GM12865 (cell line): ENCODE data around the gene APBB1IP.
"Not testable (repeated sequence)": the region's sequence is repeated elsewhere in the genome, so short reads cannot be mapped to it uniquely, and the experiment has no call there.

Experiments used
- DNase-seq: peaks from one replicate; pipeline ENCODE4 v3.0.0; 2010; ENCODE audit warnings: low read depth
- H3K4me3 ChIP-seq: 2 replicates; pipeline ENCODE4 v1.5.1; 2011; ENCODE audit warnings: mild to moderate bottlenecking, low read depth, low read length, control low read depth
- TF ChIP-seq, protein P1 (sequence below): IDR thresholded peaks from 2 replicates; pipeline ENCODE4 v1.5.1; 2011; ENCODE audit warnings: low read length, control low read depth, low read depth, inconsistent platforms; ENCODE audit not compliant: insufficient read depth; ENCODE audit errors: missing control alignments

The APBB1IP gene

DNA sequence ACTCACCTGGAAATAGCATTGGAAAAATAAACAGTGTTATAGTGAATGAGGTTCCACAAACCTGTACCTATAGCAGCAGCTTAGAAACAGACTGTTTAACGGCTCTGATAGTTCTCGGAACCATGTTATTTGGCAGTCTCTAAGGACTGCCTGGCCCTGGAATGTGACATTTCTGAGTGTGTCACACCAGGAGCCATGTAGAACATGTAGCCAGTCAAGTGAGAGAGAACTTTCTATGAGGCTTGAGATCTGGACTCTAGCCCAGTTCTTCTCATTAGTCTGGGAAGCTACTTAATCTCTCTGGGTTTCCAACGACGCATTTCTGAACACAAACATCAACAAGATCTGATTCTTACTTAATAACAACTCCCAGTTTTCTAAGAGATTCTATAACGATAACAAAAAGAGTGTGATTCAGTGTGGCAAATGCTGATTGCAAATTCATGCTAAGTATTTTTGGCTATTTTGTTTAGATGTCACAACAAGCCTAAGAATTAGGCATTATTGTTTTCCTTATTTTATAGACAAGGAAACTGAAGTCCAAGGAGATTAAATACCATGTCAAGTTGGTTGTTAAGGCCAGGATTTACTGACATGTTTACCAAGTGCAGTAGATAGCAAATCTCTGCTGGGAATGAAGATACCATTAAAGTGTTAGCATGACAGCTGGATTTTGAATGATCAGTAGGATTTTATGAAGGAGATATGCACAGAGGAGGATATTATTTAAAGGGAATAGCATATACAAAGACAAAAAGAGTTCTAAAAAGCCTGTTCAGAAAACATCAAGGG, 47.2 kb downstream of the APBB1IP start:
- TF ChIP-seq, protein P1, sequence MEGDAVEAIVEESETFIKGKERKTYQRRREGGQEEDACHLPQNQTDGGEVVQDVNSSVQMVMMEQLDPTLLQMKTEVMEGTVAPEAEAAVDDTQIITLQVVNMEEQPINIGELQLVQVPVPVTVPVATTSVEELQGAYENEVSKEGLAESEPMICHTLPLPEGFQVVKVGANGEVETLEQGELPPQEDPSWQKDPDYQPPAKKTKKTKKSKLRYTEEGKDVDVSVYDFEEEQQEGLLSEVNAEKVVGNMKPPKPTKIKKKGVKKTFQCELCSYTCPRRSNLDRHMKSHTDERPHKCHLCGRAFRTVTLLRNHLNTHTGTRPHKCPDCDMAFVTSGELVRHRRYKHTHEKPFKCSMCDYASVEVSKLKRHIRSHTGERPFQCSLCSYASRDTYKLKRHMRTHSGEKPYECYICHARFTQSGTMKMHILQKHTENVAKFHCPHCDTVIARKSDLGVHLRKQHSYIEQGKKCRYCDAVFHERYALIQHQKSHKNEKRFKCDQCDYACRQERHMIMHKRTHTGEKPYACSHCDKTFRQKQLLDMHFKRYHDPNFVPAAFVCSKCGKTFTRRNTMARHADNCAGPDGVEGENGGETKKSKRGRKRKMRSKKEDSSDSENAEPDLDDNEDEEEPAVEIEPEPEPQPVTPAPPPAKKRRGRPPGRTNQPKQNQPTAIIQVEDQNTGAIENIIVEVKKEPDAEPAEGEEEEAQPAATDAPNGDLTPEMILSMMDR: no peak
- H3K4me3 ChIP-seq: no peak overlapping the region
- no peak for DNase-seq

DNA sequence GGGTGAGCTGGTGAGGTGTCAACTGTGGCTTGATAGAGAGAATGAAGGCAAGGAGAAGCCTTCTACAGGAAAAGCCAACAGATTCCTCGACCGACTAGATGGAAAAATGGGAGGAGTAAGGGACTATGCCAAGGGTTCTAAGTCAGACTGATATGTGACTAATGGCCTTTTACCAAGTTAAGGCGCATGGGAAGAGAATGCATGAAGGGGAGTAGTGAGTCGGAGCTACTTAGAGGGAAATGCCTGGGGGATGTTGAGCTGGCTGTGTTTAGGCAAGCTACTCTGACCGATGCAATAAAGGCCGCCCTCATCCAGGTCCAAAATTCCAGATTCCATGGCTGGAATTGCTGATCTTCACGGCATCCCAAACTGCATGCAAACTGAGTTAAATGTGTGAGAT, 48.2 kb downstream of the APBB1IP start:
- H3K4me3 ChIP-seq: no peak overlapping the region
- no peak for DNase-seq
- TF ChIP-seq, protein P1: no peak

DNA sequence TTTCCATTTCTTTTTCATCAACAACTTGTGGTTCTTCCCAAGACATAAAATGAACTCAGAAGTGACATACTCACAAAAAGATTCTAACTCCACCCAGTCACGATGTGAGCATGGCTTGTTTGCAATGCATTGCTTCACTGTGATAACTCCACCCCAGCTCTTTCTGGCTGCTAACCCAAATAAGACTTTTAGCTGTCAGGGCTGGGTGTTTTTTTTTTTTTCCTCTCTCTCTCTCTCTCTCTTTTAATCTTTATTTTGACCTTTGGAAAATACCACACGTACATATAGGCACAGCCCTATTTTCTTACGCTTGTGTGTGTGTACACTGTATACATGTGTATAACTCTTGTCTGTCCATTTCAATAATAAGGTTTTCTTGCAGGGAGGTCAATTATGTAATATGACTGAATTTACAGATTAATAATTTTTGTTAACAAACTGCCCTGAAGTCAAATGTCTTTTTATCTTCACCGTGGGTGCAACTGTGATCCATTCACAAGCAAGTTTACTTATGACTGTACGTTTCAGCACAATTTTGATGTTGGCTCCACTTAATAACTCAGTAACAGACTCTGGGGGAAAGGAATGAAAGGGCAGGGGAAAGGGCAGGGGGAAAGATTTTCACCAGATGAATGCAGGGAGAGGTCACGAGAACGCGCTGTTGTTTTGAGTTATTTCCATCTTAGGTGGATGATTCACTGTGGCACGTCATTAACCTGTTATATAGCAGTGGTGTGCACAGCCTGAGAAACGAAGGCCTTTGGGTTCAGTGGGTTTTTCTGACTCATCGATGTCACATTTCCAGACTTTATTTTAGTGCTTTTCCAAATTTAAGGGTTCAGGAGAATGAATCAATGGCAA, 49.1 kb downstream of the APBB1IP start:
- peak overlapping the region; percentile 7; the same call in 1 of the 2 replicates for H3K4me3 ChIP-seq
- TF ChIP-seq, protein P1: no peak
- DNase-seq: peak; percentile 76

DNA sequence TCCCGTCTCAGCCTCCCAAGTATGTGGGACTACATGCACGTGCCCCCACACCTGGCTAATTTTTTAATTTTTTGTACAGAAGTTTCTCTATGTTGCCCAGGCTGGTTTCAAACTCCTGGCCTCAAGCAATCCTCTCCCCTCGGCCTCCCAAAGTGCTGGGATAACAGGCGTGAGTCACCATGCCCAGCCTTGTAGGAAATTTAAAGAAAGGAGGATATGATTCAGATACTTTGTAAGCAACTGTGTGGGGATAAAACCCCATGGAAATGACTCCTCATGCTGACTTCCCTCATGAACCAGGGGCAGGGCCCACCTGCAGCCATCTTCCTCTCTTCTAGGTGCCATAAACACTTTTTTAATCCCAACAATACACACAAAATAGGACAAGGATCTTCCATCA, 50.2 kb downstream of the APBB1IP start:
- H3K4me3 ChIP-seq: no peak overlapping the region
- TF ChIP-seq, protein P1: no peak
- DNase-seq: no peak

DNA sequence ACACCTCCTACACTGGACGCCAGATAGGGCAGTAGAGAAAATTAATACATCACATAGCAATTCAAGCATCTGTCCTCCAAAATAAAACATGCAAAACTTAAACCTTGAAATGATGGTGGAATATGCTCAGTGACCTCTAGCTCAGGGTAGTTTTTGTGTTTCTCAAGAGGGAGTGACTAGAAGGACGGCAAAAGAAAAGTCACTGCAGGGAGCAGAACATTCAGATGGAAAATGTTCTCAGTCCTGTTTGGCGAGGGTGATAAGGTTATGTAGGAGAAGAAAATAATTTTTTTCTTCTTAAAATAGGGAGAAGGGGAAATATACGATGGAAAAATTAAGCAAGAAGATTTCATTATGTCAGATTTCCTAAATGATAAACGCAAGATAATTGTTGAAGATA, 50.9 kb downstream of the APBB1IP start:
- TF ChIP-seq, protein P1: no peak
- no peak for DNase-seq
- H3K4me3 ChIP-seq: no peak overlapping the region

DNA sequence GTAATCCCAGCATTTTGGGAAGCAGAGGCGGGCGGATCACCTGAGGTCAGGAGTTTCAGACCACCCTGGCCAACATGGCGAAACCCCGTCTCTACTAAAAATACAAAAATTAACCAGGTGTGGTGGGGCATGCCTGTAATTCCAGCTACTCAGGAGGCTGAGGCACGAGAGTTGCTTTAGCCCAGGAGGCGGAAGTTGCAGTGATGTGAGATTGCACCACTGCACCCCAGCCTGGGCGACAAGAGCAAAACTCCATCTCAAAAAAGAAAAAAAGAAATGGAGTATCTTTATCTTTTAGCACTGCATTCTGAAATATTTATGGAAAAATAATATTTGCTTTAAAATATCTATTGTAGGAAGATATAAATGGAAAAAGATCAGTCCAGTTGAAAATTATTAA, 52.2 kb downstream of the APBB1IP start:
- not testable (repeated sequence) for H3K4me3 ChIP-seq, DNase-seq

DNA sequence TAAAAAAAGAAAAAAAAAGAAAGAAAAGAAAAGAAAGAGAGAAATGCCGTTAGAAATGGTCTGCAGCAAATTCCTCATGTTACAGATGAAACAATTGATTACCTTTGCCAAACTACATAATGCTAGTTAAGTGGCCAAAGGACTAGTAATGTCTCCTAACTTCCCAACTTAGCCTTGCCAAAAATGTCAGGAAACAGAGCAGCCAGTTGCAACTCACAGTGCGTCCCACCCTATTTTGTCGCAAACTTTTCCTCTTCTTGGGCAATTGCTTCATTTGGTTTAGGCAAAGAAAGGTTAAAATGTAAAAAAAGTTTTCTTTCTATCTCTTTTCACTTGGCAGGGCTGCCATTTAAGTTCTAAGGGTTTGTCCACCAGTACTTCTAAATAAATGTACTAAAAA, 53.1 kb downstream of the APBB1IP start:
- H3K4me3 ChIP-seq: no peak overlapping the region
- no peak for DNase-seq
- TF ChIP-seq, protein P1: no peak
